ENCODE results near the gene EYS.

DNA sequence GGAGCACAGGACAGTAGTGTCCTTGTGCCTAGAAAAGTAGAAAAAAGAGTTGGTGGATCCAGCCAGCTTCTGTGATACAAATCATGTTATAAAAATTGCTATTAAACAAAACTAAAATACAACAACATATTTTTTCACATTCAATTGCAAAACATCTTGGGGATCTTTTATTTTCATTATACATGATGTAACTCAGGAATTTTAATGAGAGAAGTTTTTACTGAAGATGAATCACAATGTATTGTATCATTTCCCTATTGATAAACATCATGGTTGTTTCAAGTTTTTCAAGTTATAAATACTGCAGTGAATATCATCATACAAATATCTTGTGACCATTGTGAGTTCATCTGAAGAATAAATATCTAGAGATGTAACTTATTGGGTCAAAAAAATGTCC, 1463.4 kb downstream of the EYS start:
- TF ChIP-seq POLR2AphosphoS5 (IDR thresholded peaks at IDR 0.05; ENCODE audit: borderline replicate concordance, low read depth, low read length) = no peak
- TF ChIP-seq EZH2 (IDR thresholded peaks at IDR 0.05) = no peak
- TF ChIP-seq FOXP2 (optimal IDR thresholded peaks at IDR 0.05; ENCODE audit: control extremely low read depth, extremely low read length, insufficient read depth) = no peak

Measured in SK-N-MC (cell line).